GM13977 (cell line): ENCODE results near the gene KITLG.
"Not testable (repeated sequence)": the region's sequence is repeated elsewhere in the genome, so short reads cannot be mapped to it uniquely, and the experiment has no call there.

Experiments
- DNase-seq: peaks from one replicate; pipeline ENCODE4 v3.0.0; 2012; ENCODE audit warnings: low spot score
- CTCF ChIP-seq: IDR thresholded peaks from 2 replicates; pipeline ENCODE4 v1.5.1; 2012; ENCODE audit warnings: mild to moderate bottlenecking, control low read depth; ENCODE audit not compliant: insufficient read depth; ENCODE audit errors: extremely low read depth, missing control alignments
- in situ Hi-C: fragments of 300-500 bp; cut with MboI; formaldehyde crosslinking; loops from one replicate; pipeline ENCODE4 v1.12.0; 2022; ENCODE audit warnings: low sequenced_read_pairs, low pct_unique_long_range_greater_than_20kb, mixed read lengths, inconsistent platforms; ENCODE audit not compliant: unreplicated experiment

The KITLG gene

GRCh38 chr12:88469154-88469553, 111.1 kb downstream of the KITLG start:
- no peak for DNase-seq
- in situ Hi-C loops: no loop called here
- no peak for TF ChIP-seq CTCF

- no peak for DNase-seq
- TF ChIP-seq CTCF: no peak
- in situ Hi-C loops: no loop called here
Observed at GRCh38 chr12:88468581-88468980, 111.7 kb downstream of the KITLG start.

GRCh38 chr12:88466708-88467107, 113.6 kb downstream of the KITLG start:
- in situ Hi-C loops, DNase-seq: not testable (repeated sequence)

- in situ Hi-C loops: no loop called here
- no peak for DNase-seq
- TF ChIP-seq CTCF: no peak
Observed at GRCh38 chr12:88458327-88458726, 121.9 kb downstream of the KITLG start.

- TF ChIP-seq CTCF: no peak
- no peak for DNase-seq
- in situ Hi-C loops: no loop called here
Observed at GRCh38 chr12:88453323-88453722, 126.9 kb downstream of the KITLG start.

- no peak for DNase-seq
- no peak for TF ChIP-seq CTCF
- in situ Hi-C loops: no loop called here
Observed at GRCh38 chr12:88451205-88451604, 129.1 kb downstream of the KITLG start.

GRCh38 chr12:88450136-88450535, 130.1 kb downstream of the KITLG start:
- in situ Hi-C loops: no loop called here
- no peak for TF ChIP-seq CTCF
- no peak for DNase-seq
